Astrocyte (in vitro differentiated cells and primary cell): ENCODE data around the gene STK24.

Source experiments
- CTCF ChIP-seq: IDR thresholded peaks from 2 replicates; pipeline ENCODE4 v1.5.1; 2011; ENCODE audit warnings: low read depth, mild to moderate bottlenecking, inconsistent platforms, low read length, moderate library complexity; ENCODE audit not compliant: insufficient read depth
- EZH2 ChIP-seq: IDR thresholded peaks from 2 replicates; pipeline ENCODE4 v1.6.1; 2012; ENCODE audit warnings: mild to moderate bottlenecking, low read length, inconsistent platforms; ENCODE audit not compliant: insufficient read depth

GRCh38 chr13:98524793-98525192 lies 52.1 kb downstream of the STK24 start:
- no peak for TF ChIP-seq CTCF
- no peak for TF ChIP-seq EZH2
